LNCaP clone FGC (cell line): ENCODE results near the gene NEAT1.
A peak's percentile ranks its signal among the peaks of the same experiment; 100 is the strongest.

Experiments used
- DNase-seq: peaks from one replicate; pipeline ENCODE4 v3.0.0-alpha.2; 2011; ENCODE audit warnings: low read depth
- H3K4me3 ChIP-seq: 2 replicates; pipeline ENCODE4 v1.5.1; 2011; ENCODE audit warnings: mild to moderate bottlenecking, low read depth, low read length, control low read depth
- TF ChIP-seq, protein P1 (sequence below): IDR thresholded peaks from 2 replicates; pipeline ENCODE4 v1.5.1; 2012; ENCODE audit warnings: mild to moderate bottlenecking; ENCODE audit not compliant: control insufficient read depth, insufficient read depth; ENCODE audit errors: extremely low read depth

Gene NEAT1

DNA sequence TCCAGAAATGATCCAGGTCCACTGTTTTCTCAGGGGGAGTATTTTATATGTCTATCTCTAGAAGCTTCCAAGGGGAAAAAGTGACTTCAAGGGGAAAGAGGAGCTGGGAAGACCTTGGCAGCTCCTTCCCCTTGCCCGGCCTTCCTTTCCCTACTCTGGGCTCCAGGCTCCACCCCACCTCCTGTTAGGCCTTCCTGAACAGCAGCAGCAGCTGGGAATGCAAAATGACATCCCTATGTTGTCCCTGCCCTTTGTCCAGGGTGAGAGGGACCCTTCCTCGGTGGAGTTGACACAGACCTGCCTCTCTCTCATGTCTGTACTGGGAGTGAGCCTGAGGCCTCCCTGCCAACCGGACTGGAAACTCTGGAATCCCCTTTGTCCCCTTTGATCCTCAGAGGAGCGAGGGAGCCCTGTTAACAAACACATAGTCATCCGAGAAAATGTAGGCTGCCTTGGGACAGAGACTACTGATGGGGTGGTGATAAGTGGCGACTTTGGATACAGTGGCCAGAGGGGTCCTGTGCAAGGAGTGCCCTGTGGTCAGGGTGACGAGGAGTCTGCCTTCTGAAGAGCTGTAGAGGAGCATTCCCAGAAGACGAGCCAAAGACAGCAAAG is 67.2 kb downstream of the NEAT1 start:
- no peak overlapping the region for H3K4me3 ChIP-seq
- DNase-seq: no peak
- TF ChIP-seq, protein P1, sequence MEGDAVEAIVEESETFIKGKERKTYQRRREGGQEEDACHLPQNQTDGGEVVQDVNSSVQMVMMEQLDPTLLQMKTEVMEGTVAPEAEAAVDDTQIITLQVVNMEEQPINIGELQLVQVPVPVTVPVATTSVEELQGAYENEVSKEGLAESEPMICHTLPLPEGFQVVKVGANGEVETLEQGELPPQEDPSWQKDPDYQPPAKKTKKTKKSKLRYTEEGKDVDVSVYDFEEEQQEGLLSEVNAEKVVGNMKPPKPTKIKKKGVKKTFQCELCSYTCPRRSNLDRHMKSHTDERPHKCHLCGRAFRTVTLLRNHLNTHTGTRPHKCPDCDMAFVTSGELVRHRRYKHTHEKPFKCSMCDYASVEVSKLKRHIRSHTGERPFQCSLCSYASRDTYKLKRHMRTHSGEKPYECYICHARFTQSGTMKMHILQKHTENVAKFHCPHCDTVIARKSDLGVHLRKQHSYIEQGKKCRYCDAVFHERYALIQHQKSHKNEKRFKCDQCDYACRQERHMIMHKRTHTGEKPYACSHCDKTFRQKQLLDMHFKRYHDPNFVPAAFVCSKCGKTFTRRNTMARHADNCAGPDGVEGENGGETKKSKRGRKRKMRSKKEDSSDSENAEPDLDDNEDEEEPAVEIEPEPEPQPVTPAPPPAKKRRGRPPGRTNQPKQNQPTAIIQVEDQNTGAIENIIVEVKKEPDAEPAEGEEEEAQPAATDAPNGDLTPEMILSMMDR: no peak

DNA sequence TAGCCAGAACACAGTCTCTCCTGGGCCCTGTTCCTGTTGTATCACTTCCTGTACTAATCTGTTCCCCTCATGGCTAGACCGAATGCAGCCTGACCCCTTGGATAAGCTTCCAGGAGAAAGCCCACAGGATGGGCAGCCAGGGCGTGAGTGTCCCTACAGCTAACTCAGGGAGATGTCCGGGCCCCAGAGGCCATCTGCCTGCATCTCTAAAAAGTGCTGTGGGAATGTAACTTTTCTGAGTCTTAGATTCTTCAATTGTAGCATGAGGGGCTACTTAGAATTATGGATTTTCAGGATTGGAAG is 68.5 kb downstream of the NEAT1 start:
- TF ChIP-seq, protein P1: no peak
- no peak for DNase-seq
- H3K4me3 ChIP-seq: no peak overlapping the region

DNA sequence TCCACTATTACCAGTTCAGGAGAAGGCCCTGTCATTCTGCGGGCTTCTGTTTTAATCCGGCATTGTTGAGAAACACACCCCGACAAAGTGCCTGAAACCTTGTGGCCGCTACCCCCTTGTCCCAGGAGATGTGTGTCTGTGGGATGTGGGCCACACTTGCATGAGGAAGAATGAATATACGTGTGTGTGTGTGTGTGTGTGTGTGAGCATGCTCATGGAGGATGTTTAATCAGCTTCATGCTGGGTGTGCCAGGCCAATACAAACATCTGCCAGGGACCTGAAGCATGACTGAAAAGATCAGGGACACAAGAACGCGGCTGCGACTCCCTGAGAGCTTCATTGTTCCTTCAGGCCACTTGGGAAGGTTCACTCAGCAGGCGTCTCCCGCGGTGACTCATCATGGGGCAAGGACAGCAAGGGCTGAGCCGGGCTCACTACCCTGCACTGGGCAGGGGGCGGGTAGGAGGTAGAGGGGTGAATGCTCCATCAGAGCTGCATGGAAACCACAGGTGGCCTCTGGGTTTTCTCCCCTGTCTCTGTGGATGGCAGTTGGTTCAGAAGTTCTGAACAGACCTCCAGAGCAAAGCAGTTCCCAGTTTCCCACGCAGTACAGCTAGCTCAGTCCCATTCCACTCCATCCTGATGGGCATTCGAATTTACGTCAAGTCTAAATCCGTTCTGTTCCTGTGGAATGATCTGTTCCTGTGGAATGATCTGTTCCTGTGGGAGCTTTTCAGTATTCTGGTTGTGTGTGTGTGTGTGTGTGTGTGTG is 69.2 kb downstream of the NEAT1 start:
- TF ChIP-seq, protein P1: no peak
- DNase-seq: peak; percentile 93

DNA sequence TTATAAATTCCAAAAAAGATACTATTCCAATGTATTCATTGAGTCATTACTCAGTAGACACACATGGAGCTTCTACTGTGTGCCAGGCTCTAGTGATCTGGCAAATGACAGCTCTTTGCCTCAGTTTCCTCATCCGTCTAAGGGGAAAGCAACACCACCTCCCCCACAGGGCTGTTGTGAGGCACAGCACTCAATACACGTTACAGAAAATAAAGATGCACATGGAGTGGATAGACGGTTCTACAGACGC is 69.7 kb downstream of the NEAT1 start:
- no peak overlapping the region for H3K4me3 ChIP-seq
- DNase-seq: no peak
- TF ChIP-seq, protein P1: no peak

More for the DNA sequence above, 69.2 kb downstream of the NEAT1 start:
- no peak overlapping the region for H3K4me3 ChIP-seq

DNA sequence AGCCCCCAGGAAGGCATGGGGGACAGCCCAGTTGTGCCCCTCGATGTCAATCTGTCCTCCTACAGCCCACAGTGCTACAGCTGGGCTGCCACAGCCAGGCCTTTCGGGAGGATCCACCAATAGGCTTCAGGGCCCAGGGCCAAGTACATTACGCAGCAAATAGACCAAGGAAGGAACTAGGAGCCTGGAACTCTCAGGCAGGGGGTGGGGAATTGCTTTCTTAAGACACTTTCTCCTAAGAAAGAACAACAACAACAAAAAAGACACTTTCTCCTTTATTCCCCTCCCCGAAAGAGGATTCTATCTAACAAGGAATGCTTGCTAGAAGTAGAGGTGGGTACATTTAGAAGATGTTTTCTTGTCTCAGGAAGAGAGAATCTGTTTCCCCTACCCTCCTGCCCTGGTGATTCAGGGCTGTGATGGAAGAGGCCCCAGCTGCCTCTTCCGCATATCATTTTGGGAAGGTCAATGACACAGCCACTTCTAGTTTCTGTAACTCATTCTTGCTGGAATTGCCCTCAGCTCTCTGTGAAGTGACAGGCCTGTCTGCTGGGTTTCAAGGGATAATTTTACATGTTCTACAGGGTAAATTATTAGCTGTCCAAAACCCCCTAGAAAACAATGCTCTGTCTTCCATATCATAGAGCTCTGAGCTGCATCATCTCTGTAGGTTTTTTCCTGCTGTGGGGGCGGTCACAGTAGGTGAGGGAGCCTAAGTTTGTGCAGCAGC is 70.2 kb downstream of the NEAT1 start:
- H3K4me3 ChIP-seq: no peak overlapping the region
- DNase-seq: no peak
- TF ChIP-seq, protein P1: no peak

DNA sequence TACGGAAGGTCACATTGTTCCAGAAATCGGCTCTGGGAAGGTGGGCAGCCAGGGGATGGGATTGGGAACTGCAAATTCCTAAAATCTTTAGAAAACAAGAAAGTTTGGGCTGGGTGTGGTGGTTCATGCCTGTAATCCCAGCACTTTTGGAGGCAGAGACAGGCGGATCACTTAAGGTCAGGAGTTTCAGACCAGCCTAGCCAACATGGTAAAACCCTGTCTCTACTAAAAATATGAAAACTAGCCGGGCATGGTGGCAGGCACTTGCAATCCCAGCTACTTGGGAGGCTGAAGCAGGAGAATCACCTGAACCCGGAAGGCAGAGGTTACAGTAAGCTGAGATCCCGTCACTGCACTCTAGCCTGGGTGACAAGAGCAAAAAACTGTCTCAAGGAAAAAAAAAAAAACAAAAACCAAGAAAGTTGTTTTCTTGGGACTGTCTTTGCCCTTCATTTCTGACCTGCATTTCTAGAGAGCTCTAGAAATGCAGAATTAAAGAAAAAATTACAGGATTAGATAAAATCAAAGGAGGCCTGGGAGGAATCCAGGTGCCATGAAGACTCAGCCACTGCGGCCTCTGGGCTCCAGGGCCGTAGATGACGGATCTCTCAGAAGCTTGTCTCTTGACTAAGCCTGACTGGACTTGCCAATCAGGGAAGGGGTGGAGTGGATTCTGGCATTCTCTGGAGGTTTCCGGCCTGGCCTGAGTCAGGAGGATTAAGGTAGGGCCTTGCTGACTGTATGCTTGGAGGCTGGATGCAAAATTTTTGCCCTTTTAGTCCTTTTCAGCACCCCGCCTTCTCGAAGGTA is 71.0 kb downstream of the NEAT1 start:
- DNase-seq: no peak
- no peak overlapping the region for H3K4me3 ChIP-seq
- TF ChIP-seq, protein P1: no peak
